GM12878 (cell line): Measurements from ENCODE around the gene NEAT1. TPM values are rescaled to one million over a fixed set of nuclear protein-coding genes. Genes with fewer than 3 reads are reported as not detected.
A peak's percentile ranks its signal among the peaks of the same experiment; 100 is the strongest.

Source experiments
- ATF3 ChIP-seq: IDR thresholded peaks from 2 replicates; pipeline ENCODE4 v1.6.1; 2011; ENCODE audit warnings: low read depth, mild to moderate bottlenecking, low read length, moderate library complexity, borderline replicate concordance; ENCODE audit errors: extremely low read depth
- BCL11A ChIP-seq: IDR thresholded peaks from 2 replicates; pipeline ENCODE4 v1.6.1; 2011; ENCODE audit warnings: low read depth, low read length
- BMI1 ChIP-seq: fragments of 450-650 bp; IDR thresholded peaks from 2 replicates; pipeline ENCODE4 v1.6.1; 2016; ENCODE audit warnings: mild to moderate bottlenecking, moderate library complexity, borderline replicate concordance
- CEBPZ ChIP-seq: fragments of 150-350 bp; IDR thresholded peaks from 2 replicates; pipeline ENCODE4 v1.6.1; 2016; ENCODE audit warnings: low read depth, low read length
- CHD1 ChIP-seq: IDR thresholded peaks from 2 replicates; pipeline ENCODE4 v1.6.1; 2012; ENCODE audit warnings: low read depth, low read length, improper control_type of control experiment
- CHD2 ChIP-seq: IDR thresholded peaks from 2 replicates; pipeline ENCODE4 v1.6.1; 2011; ENCODE audit warnings: low read depth, low read length, improper control_type of control experiment, borderline replicate concordance
- ESRRA ChIP-seq: IDR thresholded peaks from 2 replicates; pipeline ENCODE4 v1.6.1; 2012; ENCODE audit warnings: mild to moderate bottlenecking, low read length, improper control_type of control experiment
- GATAD2B ChIP-seq: fragments of 450-650 bp; conservative IDR thresholded peaks from 2 replicates; pipeline ENCODE4 v1.6.1; 2017; ENCODE audit warnings: low read depth, mild to moderate bottlenecking, moderate library complexity
- IRF3 ChIP-seq: fragments of 450-650 bp; IDR thresholded peaks from 2 replicates; pipeline ENCODE4 v1.6.1; 2014; ENCODE audit warnings: mild to moderate bottlenecking
- KAT2A ChIP-seq: conservative IDR thresholded peaks from 2 replicates; pipeline ENCODE4 v1.6.1; 2011; ENCODE audit warnings: low read depth, low read length; ENCODE audit not compliant: control insufficient read depth
- MLLT1 ChIP-seq: fragments of 450-650 bp; IDR thresholded peaks from 2 replicates; pipeline ENCODE4 v1.6.1; 2016; ENCODE audit warnings: mild to moderate bottlenecking
- NR2C1 ChIP-seq: fragments of 450-650 bp; IDR thresholded peaks from 2 replicates; pipeline ENCODE4 v1.6.1; 2017; ENCODE audit warnings: antibody characterized with exemption, mild to moderate bottlenecking, moderate library complexity
- PML ChIP-seq: IDR thresholded peaks from 2 replicates; pipeline ENCODE4 v1.6.1; 2012; ENCODE audit warnings: low read length, inconsistent platforms
- RFX5 ChIP-seq: IDR thresholded peaks from 2 replicates; pipeline ENCODE4 v1.6.1; 2011; ENCODE audit warnings: low read depth, low read length, improper control_type of control experiment
- SIN3A ChIP-seq: IDR thresholded peaks from 2 replicates; pipeline ENCODE4 v1.6.1; 2012; ENCODE audit warnings: low read depth, low read length, improper control_type of control experiment
- SMAD1 ChIP-seq: fragments of 450-650 bp; IDR thresholded peaks from 2 replicates; pipeline ENCODE4 v1.6.1; 2018; ENCODE audit warnings: mild to moderate bottlenecking, low read depth; ENCODE audit not compliant: partially characterized antibody
- SPI1 ChIP-seq: IDR thresholded peaks from 2 replicates; pipeline ENCODE4 v1.6.1; 2011; ENCODE audit warnings: low read depth, mild to moderate bottlenecking, low read length, moderate library complexity, borderline replicate concordance; ENCODE audit not compliant: insufficient read depth
- ZNF592 ChIP-seq: fragments of 450-650 bp; IDR thresholded peaks from 2 replicates; pipeline ENCODE4 v1.6.1; 2017; ENCODE audit warnings: mild to moderate bottlenecking, moderate library complexity
- polyA plus RNA-seq, 11 experiments: library from polyadenylated mRNA; depleted of rRNA in 4 of 11; unstranded in 6 of 11; stranded (reverse) in 5 of 11; fragments of >200 nt; fragmentation: Nextera tagmentation in 4 of 11; fragmentation: Illumina TruSeq in 1 of 11; extraction: Ambion mirVana in 4 of 11; extraction: Trizol in 1 of 11; gene quantifications; 1 replicate in 1 of 11; 2 replicates in 10 of 11; pipeline versions ENCODE4 v1.2.1 to v1.2.3, GENCODE V29; 2011 to 2016; ENCODE audit warnings: inconsistent platforms in 2 of 11, missing spikeins in 2 of 11, low read depth in 1 of 11
- total RNA-seq, 4 experiments: library from RNA; depleted of rRNA in 3 of 4; stranded (reverse); fragments of >200 nt in 3 of 4; fragmentation: Illumina TruSeq in 1 of 4; extraction: Trizol in 1 of 4; gene quantifications; 2 replicates each; pipeline versions ENCODE4 v1.2.1 to v1.2.3, GENCODE V29; 2013 to 2021

Gene NEAT1
- total and polyA plus RNA-seq, 10 of the 15 experiments (the other 5 are each of a cell fraction or from before 2014, with no cell fraction given) = 13.6 to 328 (median 69.4) TPM

- no peak for TF ChIP-seq ZNF592
- peak; percentile 22; the same call in 1 of the 2 replicates for TF ChIP-seq BCL11A
- 0 out of 2 replicates have a peak, but pooled peaks have one; percentile 68 for TF ChIP-seq ESRRA
- TF ChIP-seq NR2C1 = peak; percentile 62
- no peak for TF ChIP-seq RFX5
- peak; percentile 82 for TF ChIP-seq MLLT1
- no peak; the same call in 1 of the 2 replicates for TF ChIP-seq PML
- no peak; the same call in 1 of the 2 replicates for TF ChIP-seq CHD2
- no peak for TF ChIP-seq CEBPZ
- no peak for TF ChIP-seq KAT2A
- TF ChIP-seq IRF3 = no peak
- peak; percentile 74 for TF ChIP-seq SIN3A
- peak; percentile 85 for TF ChIP-seq GATAD2B
- TF ChIP-seq BMI1 = no peak
- no peak for TF ChIP-seq SPI1
- TF ChIP-seq SMAD1 = peak; percentile 91
- no peak for TF ChIP-seq ATF3
- TF ChIP-seq CHD1 = peak; percentile 74; the same call in 1 of the 2 replicates
Observed at GRCh38 chr11:65382033-65382803, 40.4 kb upstream of the NEAT1 start, which contains the start of gene SLC25A45 (continued).
